ENCODE measurements around the gene PNLIPRP1.

PNLIPRP1 gene

GRCh38 chr10:116553378-116553980 lies 37.3 kb upstream of the PNLIPRP1 start:
- H3K4me3 ChIP-seq (ENCODE audit: low read depth, low read length): no peak overlapping the region
- no peak for DNase-seq (ENCODE audit: low read depth)
- TF ChIP-seq POLR2A (IDR thresholded peaks at IDR 0.05; ENCODE audit: extremely low read depth, insufficient read length) (no peak), MAX (IDR thresholded peaks at IDR 0.05; ENCODE audit: low read depth, low read length) (no peak), MYC (IDR thresholded peaks at IDR 0.05; ENCODE audit: low read depth, low read length) (no peak)
- TF ChIP-seq, protein P1, sequence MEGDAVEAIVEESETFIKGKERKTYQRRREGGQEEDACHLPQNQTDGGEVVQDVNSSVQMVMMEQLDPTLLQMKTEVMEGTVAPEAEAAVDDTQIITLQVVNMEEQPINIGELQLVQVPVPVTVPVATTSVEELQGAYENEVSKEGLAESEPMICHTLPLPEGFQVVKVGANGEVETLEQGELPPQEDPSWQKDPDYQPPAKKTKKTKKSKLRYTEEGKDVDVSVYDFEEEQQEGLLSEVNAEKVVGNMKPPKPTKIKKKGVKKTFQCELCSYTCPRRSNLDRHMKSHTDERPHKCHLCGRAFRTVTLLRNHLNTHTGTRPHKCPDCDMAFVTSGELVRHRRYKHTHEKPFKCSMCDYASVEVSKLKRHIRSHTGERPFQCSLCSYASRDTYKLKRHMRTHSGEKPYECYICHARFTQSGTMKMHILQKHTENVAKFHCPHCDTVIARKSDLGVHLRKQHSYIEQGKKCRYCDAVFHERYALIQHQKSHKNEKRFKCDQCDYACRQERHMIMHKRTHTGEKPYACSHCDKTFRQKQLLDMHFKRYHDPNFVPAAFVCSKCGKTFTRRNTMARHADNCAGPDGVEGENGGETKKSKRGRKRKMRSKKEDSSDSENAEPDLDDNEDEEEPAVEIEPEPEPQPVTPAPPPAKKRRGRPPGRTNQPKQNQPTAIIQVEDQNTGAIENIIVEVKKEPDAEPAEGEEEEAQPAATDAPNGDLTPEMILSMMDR (IDR thresholded peaks at IDR 0.05; ENCODE audit: low read depth, low read length): no peak

DNA sequence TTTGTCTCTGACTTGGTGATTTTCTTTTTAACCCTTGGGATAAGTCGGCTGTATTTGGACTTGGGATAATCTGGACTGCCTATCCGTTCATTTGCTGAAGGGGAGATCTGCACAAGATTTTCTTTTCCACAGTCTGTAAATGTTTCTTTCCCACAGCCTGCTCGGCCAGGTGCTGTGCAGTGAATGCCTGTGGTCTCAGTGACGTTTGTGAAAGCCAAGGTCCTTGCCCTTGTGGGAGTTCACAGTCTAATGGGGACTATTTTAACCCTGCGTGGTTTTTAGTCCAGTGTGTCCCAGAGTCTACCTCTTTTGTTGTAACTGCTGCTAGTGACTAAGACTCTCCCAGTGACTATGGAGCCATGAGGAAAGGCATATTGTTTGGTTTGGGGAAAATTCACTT lies 36.1 kb upstream of the PNLIPRP1 start:
- no peak for DNase-seq (ENCODE audit: low read depth)
- no peak overlapping the region for H3K4me3 ChIP-seq (ENCODE audit: low read depth, low read length)
- TF ChIP-seq MAX (IDR thresholded peaks at IDR 0.05; ENCODE audit: low read depth, low read length) (no peak), MYC (IDR thresholded peaks at IDR 0.05; ENCODE audit: low read depth, low read length) (no peak), POLR2A (IDR thresholded peaks at IDR 0.05; ENCODE audit: extremely low read depth, insufficient read length) (no peak)
- TF ChIP-seq, protein P1 (IDR thresholded peaks at IDR 0.05; ENCODE audit: low read depth, low read length): no peak

- H3K4me3 ChIP-seq (ENCODE audit: low read depth, low read length): no peak overlapping the region
- DNase-seq (ENCODE audit: low read depth): no peak
- TF ChIP-seq MAX (IDR thresholded peaks at IDR 0.05; ENCODE audit: low read depth, low read length): no peak
- TF ChIP-seq, protein P1 (IDR thresholded peaks at IDR 0.05; ENCODE audit: low read depth, low read length): no peak
- TF ChIP-seq POLR2A (IDR thresholded peaks at IDR 0.05; ENCODE audit: extremely low read depth, insufficient read length): no peak
- no peak for TF ChIP-seq MYC (IDR thresholded peaks at IDR 0.05; ENCODE audit: low read depth, low read length)
These were observed 34.9 kb upstream of the PNLIPRP1 start for GRCh38 chr10:116555880-116556279.

DNA sequence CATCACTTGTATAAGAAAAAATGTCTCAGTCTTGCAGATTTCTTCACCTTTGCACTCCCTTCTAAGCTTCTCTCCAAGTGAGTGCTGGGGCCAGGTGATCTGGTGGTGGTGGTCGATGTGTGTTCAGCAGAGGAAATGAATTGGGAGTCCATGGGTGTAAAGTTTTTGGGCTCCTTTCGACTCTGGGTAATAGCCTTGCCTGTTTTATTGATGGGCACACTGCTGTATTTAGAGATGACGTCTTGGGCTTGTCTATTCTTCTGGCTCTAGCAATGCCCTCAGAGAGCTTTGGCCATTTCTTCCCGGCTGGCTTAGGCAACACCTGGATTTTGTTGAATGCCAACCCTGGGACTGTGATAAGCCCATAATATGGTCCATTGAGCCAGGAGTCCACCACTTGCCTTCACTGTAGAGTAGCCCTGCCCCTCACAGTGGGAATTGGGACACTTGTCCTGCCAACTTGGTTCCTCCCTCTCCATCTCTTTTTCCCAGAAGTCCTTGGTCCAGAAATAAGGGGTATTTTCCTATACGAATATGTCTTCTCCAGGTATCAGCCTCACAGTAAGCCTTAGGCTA lies 33.4 kb upstream of the PNLIPRP1 start:
- DNase-seq (ENCODE audit: low read depth): no peak
- TF ChIP-seq, protein P1 (IDR thresholded peaks at IDR 0.05; ENCODE audit: low read depth, low read length): no peak
- TF ChIP-seq MYC (IDR thresholded peaks at IDR 0.05; ENCODE audit: low read depth, low read length) (no peak), MAX (IDR thresholded peaks at IDR 0.05; ENCODE audit: low read depth, low read length) (no peak), POLR2A (IDR thresholded peaks at IDR 0.05; ENCODE audit: extremely low read depth, insufficient read length) (no peak)
- H3K4me3 ChIP-seq (ENCODE audit: low read depth, low read length): no peak overlapping the region

DNA sequence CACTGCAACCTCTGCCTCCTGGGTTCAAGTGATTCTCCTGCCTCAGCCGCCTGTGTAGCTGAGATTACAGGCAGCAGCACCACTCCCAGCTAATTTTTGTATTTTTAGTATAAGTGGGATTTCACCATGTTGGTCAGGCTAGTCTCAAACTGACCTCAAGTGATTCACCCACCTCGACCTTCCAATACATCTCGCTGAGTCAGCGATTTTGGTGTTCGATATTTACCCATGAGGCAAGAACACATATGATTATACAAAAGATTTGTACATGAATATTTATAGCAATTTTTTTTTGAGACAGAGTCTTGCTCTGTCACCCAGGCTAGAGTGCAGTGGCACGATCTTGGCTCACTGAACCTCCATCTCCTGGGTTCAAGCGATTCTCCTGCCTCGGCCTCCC lies 25.2 kb upstream of the PNLIPRP1 start:
- TF ChIP-seq MAX (IDR thresholded peaks at IDR 0.05; ENCODE audit: low read depth, low read length) (no peak), POLR2A (IDR thresholded peaks at IDR 0.05; ENCODE audit: extremely low read depth, insufficient read length) (no peak), MYC (IDR thresholded peaks at IDR 0.05; ENCODE audit: low read depth, low read length) (no peak)
- TF ChIP-seq, protein P1 (IDR thresholded peaks at IDR 0.05; ENCODE audit: low read depth, low read length): no peak
- no peak overlapping the region for H3K4me3 ChIP-seq (ENCODE audit: low read depth, low read length)
- DNase-seq (ENCODE audit: low read depth): no peak

Measured in NB4 (cell line).